Activated CD4-positive, alpha-beta memory T cell treated with anti-CD3 and anti-CD28 coated beads for 36 hours (primary cell): ENCODE results near the gene DLX3. TPM values are rescaled to one million over a fixed set of nuclear protein-coding genes. Genes with fewer than 3 reads are reported as not detected.

Experiments used
- CTCF ChIA-PET: fragments of 350-600 bp; sonication (Branson Sonifier 250); formaldehyde crosslinking; loops from one replicate; lab custom pipeline; 2021; ENCODE audit warnings: antibody characterized with exemption, inconsistent platforms; lab: Charles Lee
- POLR2A ChIA-PET: fragments of 350-600 bp; sonication (Branson Sonifier 250); formaldehyde crosslinking; loops from one replicate; lab custom pipeline; 2021; ENCODE audit warnings: antibody characterized with exemption; lab: Charles Lee
- DNase-seq: peaks from one replicate; pipeline ENCODE4 v3.0.0-alpha.2; 2020
- H3K27ac Mint-ChIP-seq: one replicate; pipeline ENCODE4 v1.8.0; 2021; ENCODE audit warnings: mixed read lengths
- H3K27me3 Mint-ChIP-seq: one replicate; pipeline ENCODE4 v1.8.0; 2021; ENCODE audit warnings: mixed read lengths
- H3K36me3 Mint-ChIP-seq: one replicate; pipeline ENCODE4 v1.8.0; 2021; ENCODE audit warnings: mixed read lengths
- H3K4me1 Mint-ChIP-seq: one replicate; pipeline ENCODE4 v1.8.0; 2021; ENCODE audit warnings: low read depth, mixed read lengths
- H3K4me3 Mint-ChIP-seq: one replicate; pipeline ENCODE4 v1.8.0; 2021; ENCODE audit warnings: mild to moderate bottlenecking, mixed read lengths
- H3K9me3 Mint-ChIP-seq: one replicate; pipeline ENCODE4 v1.8.0; 2021; ENCODE audit warnings: mixed read lengths
- intact Hi-C: fragments of 100-400 bp; cut with micrococcal nuclease; formaldehyde crosslinking; loops from one replicate; pipeline ENCODE4 v1.15.1; 2023
- total RNA-seq, 2 experiments: library from RNA; stranded (reverse); gene quantifications; one replicate each; pipeline ENCODE4 v1.2.3, GENCODE V29; 2021

The DLX3 gene
- total RNA-seq, 2 experiments from 2014 or later, result not detected

- Mint-ChIP-seq H3K4me3 (no peak overlapping the region), H3K9me3 (no peaks in the 10 kb centered on the region), H3K36me3 (no peaks in the 10 kb centered on the region), H3K27me3 (peaks cover 14% of the 10 kb centered on the region), H3K4me1 (peaks cover 6% of the 10 kb centered on the region), H3K27ac (no peak overlapping the region)
- DNase-seq, result no peak
- POLR2A ChIA-PET, result no interaction called here
- CTCF ChIA-PET, result interaction anchor here (2.7 kb wide), 1 partner anchor 65 kb away, joined by 14 read pairs; no protein-coding TSS in a partner anchor
- intact Hi-C loops, result no loop called here
Measured at GRCh38 chr17:50022463-50023130, 27.6 kb upstream of the DLX3 start.

GRCh38 chr17:50021681-50022370 lies 26.8 kb upstream of the DLX3 start:
- DNase-seq, result no peak
- H3K4me3 Mint-ChIP-seq, result no peak overlapping the region
- H3K4me1 Mint-ChIP-seq, result peaks cover under 1% of the 10 kb centered on the region
- H3K9me3 Mint-ChIP-seq, result no peaks in the 10 kb centered on the region
- no peaks in the 10 kb centered on the region for H3K36me3 Mint-ChIP-seq
- CTCF ChIA-PET, result interaction anchor here (1.6 to 2.7 kb wide), 4 partner anchors 24 to 73 kb away, joined by 4 to 14 read pairs (median 6); no protein-coding TSS in a partner anchor
- intact Hi-C loops, result no loop called here
- POLR2A ChIA-PET, result no interaction called here
- peaks cover 11% of the 10 kb centered on the region for H3K27me3 Mint-ChIP-seq
- no peak overlapping the region for H3K27ac Mint-ChIP-seq

DNA sequence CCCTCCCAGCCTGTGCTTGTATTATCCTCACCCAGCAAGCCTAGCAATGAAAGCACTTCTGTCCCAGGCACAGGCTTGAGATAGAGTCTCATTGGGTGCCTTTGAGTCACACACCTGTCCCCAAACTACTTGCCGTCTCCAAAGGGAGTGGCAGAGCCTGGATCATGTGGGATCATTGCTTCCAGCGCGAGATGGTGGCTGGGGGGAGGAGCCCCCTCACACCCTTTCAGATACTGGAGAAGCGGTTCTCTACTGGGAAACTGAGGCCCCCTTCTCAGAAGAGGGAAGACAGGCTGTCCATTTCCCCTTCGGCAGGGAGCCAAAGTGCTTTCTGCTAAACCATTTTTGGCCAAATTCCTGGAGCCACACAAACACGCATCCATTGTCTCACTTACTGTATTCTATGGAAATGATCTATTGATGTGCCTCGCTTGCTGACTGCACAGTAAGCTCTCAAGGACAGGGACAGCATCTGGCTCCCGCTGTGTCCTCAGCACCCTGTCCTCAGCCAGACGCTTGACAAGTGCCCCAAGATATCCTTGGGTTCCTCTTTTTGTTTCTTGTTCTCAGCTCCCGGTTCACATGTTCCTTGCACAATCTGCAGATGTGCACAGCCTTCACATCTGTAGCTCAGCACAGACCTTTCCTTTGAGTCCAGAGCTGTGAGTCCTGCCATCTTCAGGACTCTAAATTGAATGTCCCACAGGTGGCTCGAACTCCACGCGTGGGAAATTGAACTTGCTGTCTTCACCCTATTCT lies 26.0 kb upstream of the DLX3 start:
- peaks cover 9% of the 10 kb centered on the region for H3K27me3 Mint-ChIP-seq
- ChIA-PET CTCF (interaction anchor here (1.6 to 2.7 kb wide), 4 partner anchors 23 to 73 kb away, joined by 4 to 14 read pairs (median 6); no protein-coding TSS in a partner anchor), POLR2A (no interaction called here)
- H3K9me3 Mint-ChIP-seq, result no peaks in the 10 kb centered on the region
- H3K4me3 Mint-ChIP-seq, result no peak overlapping the region
- no peak for DNase-seq
- H3K4me1 Mint-ChIP-seq, result no peaks in the 10 kb centered on the region
- H3K36me3 Mint-ChIP-seq, result no peaks in the 10 kb centered on the region
- intact Hi-C loops, result no loop called here
- no peak overlapping the region for H3K27ac Mint-ChIP-seq

- DNase-seq, result no peak
- intact Hi-C loops, result no loop called here
- H3K4me1 Mint-ChIP-seq, result no peaks in the 10 kb centered on the region
- H3K27me3 Mint-ChIP-seq, result peaks cover 9% of the 10 kb centered on the region
- H3K9me3 Mint-ChIP-seq, result peaks cover 9% of the 10 kb centered on the region
- peaks cover 2% of the 10 kb centered on the region for H3K36me3 Mint-ChIP-seq
- ChIA-PET POLR2A (no interaction called here), CTCF (interaction anchor here (1.1 to 1.2 kb wide), 2 partner anchors 8 to 76 kb away, joined by 3 read pairs; no protein-coding TSS in a partner anchor)
- no peak overlapping the region for H3K27ac Mint-ChIP-seq
- no peak overlapping the region for H3K4me3 Mint-ChIP-seq
Measured at GRCh38 chr17:50018909-50019308, 23.9 kb upstream of the DLX3 start.

- H3K36me3 Mint-ChIP-seq, result peaks cover 5% of the 10 kb centered on the region
- peaks cover 21% of the 10 kb centered on the region for H3K27me3 Mint-ChIP-seq
- no peak overlapping the region for H3K27ac Mint-ChIP-seq
- H3K4me3 Mint-ChIP-seq, result no peak overlapping the region
- DNase-seq, result no peak
- intact Hi-C loops, result no loop called here
- peaks cover 21% of the 10 kb centered on the region for H3K9me3 Mint-ChIP-seq
- H3K4me1 Mint-ChIP-seq, result no peaks in the 10 kb centered on the region
- CTCF ChIA-PET, result interaction anchor here (0.7 kb wide), 1 partner anchor 59 kb away, joined by 3 read pairs; no protein-coding TSS in a partner anchor
- POLR2A ChIA-PET, result no interaction called here
Measured at GRCh38 chr17:50015146-50015545, 20.1 kb upstream of the DLX3 start.

GRCh38 chr17:50014471-50015088 lies 19.6 kb upstream of the DLX3 start:
- H3K4me3 Mint-ChIP-seq, result no peak overlapping the region
- intact Hi-C loops, result no loop called here
- no peaks in the 10 kb centered on the region for H3K4me1 Mint-ChIP-seq
- H3K36me3 Mint-ChIP-seq, result peaks cover 5% of the 10 kb centered on the region
- no peak overlapping the region for H3K27ac Mint-ChIP-seq
- CTCF ChIA-PET, result interaction anchor here (0.7 kb wide), 1 partner anchor 58 kb away, joined by 3 read pairs; no protein-coding TSS in a partner anchor
- no peak for DNase-seq
- POLR2A ChIA-PET, result no interaction called here
- H3K27me3 Mint-ChIP-seq, result peaks cover 21% of the 10 kb centered on the region
- H3K9me3 Mint-ChIP-seq, result peaks cover 21% of the 10 kb centered on the region

DNA sequence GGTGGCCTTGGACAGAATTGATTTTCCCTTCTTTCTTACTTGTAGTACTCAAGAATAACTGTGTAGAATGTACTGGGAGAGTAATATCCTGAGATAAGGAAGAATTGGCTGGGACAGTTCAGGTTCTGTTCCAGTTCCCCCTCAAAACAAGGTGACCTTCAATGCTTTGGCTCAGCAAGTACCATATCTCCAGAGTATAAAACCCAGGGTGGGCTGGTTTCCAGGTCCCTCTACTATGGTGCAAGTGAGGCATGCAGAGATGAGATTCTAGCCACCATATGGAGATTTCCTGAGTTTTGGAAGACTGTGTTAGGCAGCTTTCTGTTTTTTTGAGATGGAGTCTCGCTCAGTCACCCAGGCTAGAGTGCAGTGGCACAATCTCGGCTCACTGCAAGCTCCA lies 18.1 kb upstream of the DLX3 start:
- Mint-ChIP-seq H3K27ac (no peak overlapping the region), H3K27me3 (peaks cover 23% of the 10 kb centered on the region), H3K4me3 (no peak overlapping the region), H3K4me1 (no peaks in the 10 kb centered on the region), H3K36me3 (peaks cover 5% of the 10 kb centered on the region), H3K9me3 (peaks cover 30% of the 10 kb centered on the region)
- ChIA-PET CTCF (no interaction called here), POLR2A (no interaction called here)
- no peak for DNase-seq
- intact Hi-C loops, result no loop called here

DNA sequence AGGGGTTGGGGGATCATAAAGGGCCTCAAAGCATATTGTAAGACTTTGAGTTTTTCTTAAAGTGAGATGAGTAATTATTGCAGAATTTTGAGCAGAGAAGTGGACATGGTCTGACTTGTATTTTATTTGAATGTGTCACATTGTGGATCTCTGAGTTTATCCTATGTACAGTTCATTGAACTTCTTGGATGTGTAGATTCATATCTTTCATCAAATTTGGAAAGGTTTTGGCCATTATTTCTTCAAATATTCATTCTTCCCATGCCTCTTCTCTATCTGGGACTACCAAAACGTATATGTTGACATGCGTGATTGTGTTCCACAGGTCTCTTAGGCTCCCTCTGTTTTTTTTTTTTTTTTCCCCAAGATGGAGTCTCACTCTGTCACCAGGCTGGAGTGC lies 14.3 kb upstream of the DLX3 start:
- H3K9me3 Mint-ChIP-seq, result peaks cover 23% of the 10 kb centered on the region
- H3K27ac Mint-ChIP-seq, result no peak overlapping the region
- H3K36me3 Mint-ChIP-seq, result peaks cover 5% of the 10 kb centered on the region
- no peaks in the 10 kb centered on the region for H3K4me1 Mint-ChIP-seq
- POLR2A ChIA-PET, result no interaction called here
- H3K27me3 Mint-ChIP-seq, result peaks cover 27% of the 10 kb centered on the region
- CTCF ChIA-PET, result interaction anchor here (1.5 to 4.6 kb wide), 3 partner anchors 12 to 85 kb away, joined by 4 to 25 read pairs (median 5); no protein-coding TSS in a partner anchor
- DNase-seq, result no peak
- intact Hi-C loops, result no loop called here
- H3K4me3 Mint-ChIP-seq, result no peak overlapping the region

DNA sequence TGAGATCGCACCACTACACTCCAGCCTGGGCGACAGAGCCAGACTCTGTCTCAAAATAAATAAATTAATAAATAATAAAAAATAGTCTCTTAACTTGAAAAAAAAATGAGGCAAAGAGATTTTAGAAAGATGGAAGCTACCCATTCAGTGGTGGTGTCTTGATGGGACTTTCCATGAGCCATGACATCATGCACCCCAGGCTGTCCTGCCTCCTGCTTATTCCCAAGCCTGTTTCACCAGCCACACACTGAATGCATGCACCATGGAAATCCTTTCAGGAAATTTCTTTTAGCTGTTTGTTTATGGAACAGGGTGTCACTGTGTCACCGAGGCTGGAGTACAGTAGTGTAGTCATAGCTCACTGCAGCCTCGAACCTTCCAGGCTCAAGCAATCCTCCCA lies 8.9 kb upstream of the DLX3 start:
- no peaks in the 10 kb centered on the region for H3K4me1 Mint-ChIP-seq
- no peak overlapping the region for H3K4me3 Mint-ChIP-seq
- no peak overlapping the region for H3K27ac Mint-ChIP-seq
- H3K9me3 Mint-ChIP-seq, result peaks cover 2% of the 10 kb centered on the region
- intact Hi-C loops, result no loop called here
- ChIA-PET CTCF (interaction anchor here (1.2 kb wide), 1 partner anchor 9 kb away, joined by 7 read pairs; the partner anchor contains the start of gene DLX3), POLR2A (no interaction called here)
- H3K36me3 Mint-ChIP-seq, result no peaks in the 10 kb centered on the region
- peaks cover 39% of the 10 kb centered on the region for H3K27me3 Mint-ChIP-seq
- no peak for DNase-seq

GRCh38 chr17:49998836-49999511 lies 4.0 kb upstream of the DLX3 start:
- peaks cover 69% of the 10 kb centered on the region for H3K27me3 Mint-ChIP-seq
- no peaks in the 10 kb centered on the region for H3K9me3 Mint-ChIP-seq
- POLR2A ChIA-PET, result interaction anchor here (1.0 kb wide), 1 partner anchor 94 kb away, joined by 3 read pairs; no protein-coding TSS in a partner anchor
- peaks cover 20% of the 10 kb centered on the region for H3K4me1 Mint-ChIP-seq
- no peak overlapping the region for H3K27ac Mint-ChIP-seq
- H3K4me3 Mint-ChIP-seq, result no peak overlapping the region
- intact Hi-C loops, result loop anchor here (1.0 to 10.0 kb wide), 4 partner anchors 47 to 294 kb away; partner anchors contain the start of gene SLC35B1
- no peak for DNase-seq
- CTCF ChIA-PET, result interaction anchor here (0.6 to 10.8 kb wide), 48 partner anchors 8 to 563 kb away, joined by 3 to 264 read pairs (median 6); partner anchors contain the start of genes DLX4 and TAC4
- no peaks in the 10 kb centered on the region for H3K36me3 Mint-ChIP-seq
